Neural cell (in vitro differentiated cells): ENCODE measurements around the gene CMKLR1. TPM values are rescaled to one million over a fixed set of nuclear protein-coding genes. Genes with fewer than 3 reads are reported as not detected.

ENCODE experiments used
- H2AFZ ChIP-seq: fragments of 200-600, 300-800 bp; sonication (generic), shearing (Covaris generic); 2 replicates; pipeline ENCODE4 v1.6.0; 2014; ENCODE audit warnings: low read depth, mild to moderate bottlenecking, antibody characterized with exemption, low read length, moderate library complexity
- H3F3A ChIP-seq: fragments of 200-600 bp; shearing (Covaris generic); 2 replicates; pipeline ENCODE4 v1.6.1; 2016; ENCODE audit warnings: mild to moderate bottlenecking, moderate library complexity, mixed read lengths, antibody characterized with exemption, low read length; ENCODE audit not compliant: insufficient read depth, poor library complexity, severe bottlenecking
- H3K27ac ChIP-seq: fragments of 200-600, 300-800 bp; sonication (generic), shearing (Covaris generic); 2 replicates; pipeline ENCODE4 v1.5.1; 2014; ENCODE audit warnings: mild to moderate bottlenecking, low read length, moderate library complexity
- H3K27me3 ChIP-seq: fragments of 300-800, 200-600 bp; sonication (generic), shearing (Covaris generic); 2 replicates; pipeline ENCODE4 v1.6.0; 2014; ENCODE audit warnings: mild to moderate bottlenecking, low read depth, low read length, moderate library complexity; ENCODE audit not compliant: insufficient read depth
- H3K36me3 ChIP-seq: fragments of 300-800, 200-600 bp; sonication (generic), shearing (Covaris generic); 2 replicates; pipeline ENCODE4 v1.5.1; 2014; ENCODE audit warnings: mild to moderate bottlenecking, antibody characterized with exemption, low read length, moderate library complexity; ENCODE audit not compliant: insufficient read depth
- H3K4me2 ChIP-seq: fragments of 300-800, 200-600 bp; sonication (generic), shearing (Covaris generic); 2 replicates; pipeline ENCODE4 v1.6.0; 2014; ENCODE audit warnings: mild to moderate bottlenecking, low read length
- H3K4me3 ChIP-seq: fragments of 300-800, 200-600 bp; sonication (generic), shearing (Covaris generic); 2 replicates; pipeline ENCODE4 v1.5.1; 2014; ENCODE audit warnings: mild to moderate bottlenecking, low read length, moderate library complexity
- H3K79me2 ChIP-seq: fragments of 200-600 bp; shearing (Covaris generic); replicated peaks from 2 replicates; pipeline ENCODE4 v1.6.0; 2014; ENCODE audit warnings: mild to moderate bottlenecking, low read length, moderate library complexity; ENCODE audit not compliant: insufficient read depth
- H3K9ac ChIP-seq: fragments of 300-800, 200-600 bp; sonication (generic), shearing (Covaris generic); 2 replicates; pipeline ENCODE4 v1.6.1; 2016; ENCODE audit warnings: mild to moderate bottlenecking, low read length, mixed read lengths
- H3K9me2 ChIP-seq: fragments of 200-600 bp; shearing (Covaris generic); 2 replicates; pipeline ENCODE4 v1.6.1; 2016; ENCODE audit warnings: mild to moderate bottlenecking, low read length, mixed read lengths; ENCODE audit not compliant: insufficient read depth
- H3K9me3 ChIP-seq: fragments of 200-600, 300-800 bp; sonication (generic), shearing (Covaris generic); 2 replicates; pipeline ENCODE4 v1.6.1; 2016; ENCODE audit warnings: mild to moderate bottlenecking, mixed run types, low read length, moderate library complexity, mixed read lengths
- H4K20me1 ChIP-seq: fragments of 200-600 bp; shearing (Covaris generic); 2 replicates; pipeline ENCODE4 v1.6.1; 2016; ENCODE audit warnings: mild to moderate bottlenecking, mixed run types; ENCODE audit not compliant: insufficient read depth
- EP300 ChIP-seq: fragments of 450-650 bp; conservative IDR thresholded peaks from 2 replicates; pipeline ENCODE4 v1.6.1; 2014; ENCODE audit warnings: antibody characterized with exemption, mild to moderate bottlenecking, moderate library complexity; ENCODE audit not compliant: poor library complexity, severe bottlenecking
- EZH2 ChIP-seq: fragments of 200-600, 300-800 bp; shearing (Covaris generic), sonication (generic); IDR thresholded peaks from 2 replicates; pipeline ENCODE4 v1.6.1; 2014; ENCODE audit warnings: antibody characterized with exemption, low read length, borderline replicate concordance, mild to moderate bottlenecking; ENCODE audit not compliant: insufficient read depth, poor library complexity, severe bottlenecking
- MXI1 ChIP-seq: fragments of 450-650 bp; conservative IDR thresholded peaks from 2 replicates; pipeline ENCODE4 v1.6.1; 2014; ENCODE audit warnings: antibody characterized with exemption, mild to moderate bottlenecking; ENCODE audit not compliant: poor library complexity, severe bottlenecking
- POLR2AphosphoS5 ChIP-seq: IDR thresholded peaks from 2 replicates; pipeline ENCODE4 v1.6.1; 2012
- RAD21 ChIP-seq: fragments of 450-650 bp; conservative IDR thresholded peaks from 2 replicates; pipeline ENCODE4 v1.6.1; 2014; ENCODE audit warnings: antibody characterized with exemption, mild to moderate bottlenecking, moderate library complexity
- TAF1 ChIP-seq: IDR thresholded peaks from 2 replicates; pipeline ENCODE4 v1.6.1; 2012; ENCODE audit warnings: low read depth
- polyA plus RNA-seq: library from polyadenylated mRNA; depleted of rRNA; stranded (reverse); fragments of >200 nt; gene quantifications from 2 replicates; pipeline ENCODE4 v1.2.3, GENCODE V29; 2014
- TF ChIP-seq, protein P1 (sequence below): fragments of 450-650 bp; IDR thresholded peaks from 2 replicates; pipeline ENCODE4 v1.5.1; 2014; ENCODE audit warnings: antibody characterized with exemption, mild to moderate bottlenecking, moderate library complexity; ENCODE audit not compliant: poor library complexity, severe bottlenecking
- TF ChIP-seq, protein P2 (sequence below): IDR thresholded peaks from 2 replicates; pipeline ENCODE4 v1.6.1; 2012; ENCODE audit warnings: borderline replicate concordance

CMKLR1 gene
- polyA plus RNA-seq, 1 donor from 2014 or later: 0.06 TPM

DNA sequence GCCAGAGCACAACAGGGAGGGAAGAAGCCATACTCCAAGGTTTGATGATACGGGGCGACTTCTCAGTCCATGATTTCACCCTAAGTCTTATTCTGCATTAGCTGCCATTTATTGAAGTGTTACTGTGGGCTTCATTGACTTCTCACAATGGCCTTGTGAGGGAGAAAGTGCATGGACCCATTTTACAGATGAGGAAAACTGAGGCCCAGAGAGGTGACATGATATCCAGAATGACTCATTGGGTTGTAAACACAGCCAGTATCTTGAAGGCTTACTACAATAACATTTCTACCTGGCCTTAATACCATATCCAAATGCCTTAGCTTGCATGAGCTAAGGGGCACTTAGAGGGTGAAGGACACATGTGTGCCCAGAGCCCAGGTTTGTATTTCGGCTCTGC, 100.6 kb downstream of the CMKLR1 start:
- no peak overlapping the region for H2AFZ ChIP-seq
- H3K4me2 ChIP-seq: no peak overlapping the region
- no peaks in the 10 kb centered on the region for H3K9me2 ChIP-seq
- H4K20me1 ChIP-seq: no peaks in the 10 kb centered on the region
- no peak overlapping the region for H3K27ac ChIP-seq
- no peak overlapping the region for H3K4me3 ChIP-seq
- TF ChIP-seq, protein P1, sequence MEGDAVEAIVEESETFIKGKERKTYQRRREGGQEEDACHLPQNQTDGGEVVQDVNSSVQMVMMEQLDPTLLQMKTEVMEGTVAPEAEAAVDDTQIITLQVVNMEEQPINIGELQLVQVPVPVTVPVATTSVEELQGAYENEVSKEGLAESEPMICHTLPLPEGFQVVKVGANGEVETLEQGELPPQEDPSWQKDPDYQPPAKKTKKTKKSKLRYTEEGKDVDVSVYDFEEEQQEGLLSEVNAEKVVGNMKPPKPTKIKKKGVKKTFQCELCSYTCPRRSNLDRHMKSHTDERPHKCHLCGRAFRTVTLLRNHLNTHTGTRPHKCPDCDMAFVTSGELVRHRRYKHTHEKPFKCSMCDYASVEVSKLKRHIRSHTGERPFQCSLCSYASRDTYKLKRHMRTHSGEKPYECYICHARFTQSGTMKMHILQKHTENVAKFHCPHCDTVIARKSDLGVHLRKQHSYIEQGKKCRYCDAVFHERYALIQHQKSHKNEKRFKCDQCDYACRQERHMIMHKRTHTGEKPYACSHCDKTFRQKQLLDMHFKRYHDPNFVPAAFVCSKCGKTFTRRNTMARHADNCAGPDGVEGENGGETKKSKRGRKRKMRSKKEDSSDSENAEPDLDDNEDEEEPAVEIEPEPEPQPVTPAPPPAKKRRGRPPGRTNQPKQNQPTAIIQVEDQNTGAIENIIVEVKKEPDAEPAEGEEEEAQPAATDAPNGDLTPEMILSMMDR: no peak
- TF ChIP-seq TAF1: no peak
- no peak for TF ChIP-seq RAD21
- no peak for TF ChIP-seq POLR2AphosphoS5
- no peak for TF ChIP-seq EZH2
- no peak for TF ChIP-seq MXI1
- no peak for TF ChIP-seq EP300
- TF ChIP-seq, protein P2, sequence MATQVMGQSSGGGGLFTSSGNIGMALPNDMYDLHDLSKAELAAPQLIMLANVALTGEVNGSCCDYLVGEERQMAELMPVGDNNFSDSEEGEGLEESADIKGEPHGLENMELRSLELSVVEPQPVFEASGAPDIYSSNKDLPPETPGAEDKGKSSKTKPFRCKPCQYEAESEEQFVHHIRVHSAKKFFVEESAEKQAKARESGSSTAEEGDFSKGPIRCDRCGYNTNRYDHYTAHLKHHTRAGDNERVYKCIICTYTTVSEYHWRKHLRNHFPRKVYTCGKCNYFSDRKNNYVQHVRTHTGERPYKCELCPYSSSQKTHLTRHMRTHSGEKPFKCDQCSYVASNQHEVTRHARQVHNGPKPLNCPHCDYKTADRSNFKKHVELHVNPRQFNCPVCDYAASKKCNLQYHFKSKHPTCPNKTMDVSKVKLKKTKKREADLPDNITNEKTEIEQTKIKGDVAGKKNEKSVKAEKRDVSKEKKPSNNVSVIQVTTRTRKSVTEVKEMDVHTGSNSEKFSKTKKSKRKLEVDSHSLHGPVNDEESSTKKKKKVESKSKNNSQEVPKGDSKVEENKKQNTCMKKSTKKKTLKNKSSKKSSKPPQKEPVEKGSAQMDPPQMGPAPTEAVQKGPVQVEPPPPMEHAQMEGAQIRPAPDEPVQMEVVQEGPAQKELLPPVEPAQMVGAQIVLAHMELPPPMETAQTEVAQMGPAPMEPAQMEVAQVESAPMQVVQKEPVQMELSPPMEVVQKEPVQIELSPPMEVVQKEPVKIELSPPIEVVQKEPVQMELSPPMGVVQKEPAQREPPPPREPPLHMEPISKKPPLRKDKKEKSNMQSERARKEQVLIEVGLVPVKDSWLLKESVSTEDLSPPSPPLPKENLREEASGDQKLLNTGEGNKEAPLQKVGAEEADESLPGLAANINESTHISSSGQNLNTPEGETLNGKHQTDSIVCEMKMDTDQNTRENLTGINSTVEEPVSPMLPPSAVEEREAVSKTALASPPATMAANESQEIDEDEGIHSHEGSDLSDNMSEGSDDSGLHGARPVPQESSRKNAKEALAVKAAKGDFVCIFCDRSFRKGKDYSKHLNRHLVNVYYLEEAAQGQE: no peak
- H3K27me3 ChIP-seq: no peaks in the 10 kb centered on the region
- H3K79me2 ChIP-seq: no peaks in the 10 kb centered on the region
- no peaks in the 10 kb centered on the region for H3F3A ChIP-seq
- no peaks in the 10 kb centered on the region for H3K9me3 ChIP-seq
- H3K9ac ChIP-seq: no peak overlapping the region
- H3K36me3 ChIP-seq: no peaks in the 10 kb centered on the region

Other genes starting within 250 kb of the CMKLR1 start
- gene WSCD2, start 210.0 kb downstream of the CMKLR1 start, polyA plus RNA-seq: 5.8 and 7.8 TPM in 2 replicates
- 1.5 and 3.0 TPM in 2 replicates for gene FICD, start 176.0 kb upstream of the CMKLR1 start, polyA plus RNA-seq
- 71.0 and 79.3 TPM in 2 replicates for gene SART3, start 221.9 kb upstream of the CMKLR1 start, polyA plus RNA-seq
- 164 and 170 TPM in 2 replicates for gene ISCU, start 223.3 kb upstream of the CMKLR1 start, polyA plus RNA-seq